Non-pigmented ciliary epithelial cell (primary cell): ENCODE data around the gene PLEKHD1.
"Not testable (repeated sequence)": the region's sequence is repeated elsewhere in the genome, so short reads cannot be mapped to it uniquely, and the experiment has no call there.

Experiments used
- DNase-seq: peaks from one replicate; pipeline ENCODE4 v3.0.0-alpha.2; 2010; ENCODE audit warnings: low read depth

PLEKHD1 gene

DNA sequence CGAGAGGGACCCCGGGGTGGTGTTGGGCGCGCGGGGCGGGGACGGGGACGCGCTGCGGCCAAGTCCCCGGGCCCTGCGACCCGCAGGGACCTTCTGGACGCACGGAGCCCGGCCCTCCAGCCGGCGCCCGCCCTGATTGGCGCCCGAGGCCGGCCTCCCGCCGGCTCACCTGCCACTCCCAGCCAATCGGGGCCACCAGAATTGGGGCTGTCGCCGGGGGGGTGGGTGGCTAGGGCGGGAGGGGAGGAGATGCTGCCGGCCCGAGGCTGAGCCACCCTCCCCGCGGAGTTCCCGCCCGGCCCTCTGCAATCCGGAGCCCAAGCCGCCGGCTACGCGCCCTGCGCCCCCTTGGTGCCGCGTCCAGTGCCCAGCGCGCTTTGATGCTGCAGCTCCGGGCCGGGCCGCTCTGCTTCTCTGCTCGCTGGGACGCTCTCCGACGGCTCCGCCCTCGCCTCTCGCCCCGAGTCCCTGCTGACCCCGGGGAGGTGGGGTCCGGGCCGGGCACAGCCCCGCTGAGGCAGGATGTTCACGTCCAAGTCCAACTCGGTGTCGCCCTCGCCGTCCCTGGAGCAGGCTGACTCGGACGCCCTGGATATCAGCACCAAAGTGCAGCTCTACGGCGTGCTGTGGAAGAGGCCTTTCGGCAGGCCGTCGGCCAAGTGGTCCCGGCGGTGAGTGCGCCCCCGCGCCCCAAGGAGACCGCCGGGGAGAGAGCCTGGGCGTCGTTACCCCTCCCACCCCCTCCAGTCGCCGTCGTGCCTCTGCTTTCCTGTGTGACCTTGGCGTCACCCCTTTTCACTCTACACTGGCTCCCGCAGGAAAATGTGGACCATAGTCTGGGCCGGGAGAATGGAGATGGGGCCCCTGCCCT is at the start of gene PLEKHD1:
Gene PLEKHD1, plus strand, starts transcription at position 285 of the 871 bp plus-strand sequence. Its CDS starts 238 bp downstream, at position 523.
- DNase-seq = no peak

DNA sequence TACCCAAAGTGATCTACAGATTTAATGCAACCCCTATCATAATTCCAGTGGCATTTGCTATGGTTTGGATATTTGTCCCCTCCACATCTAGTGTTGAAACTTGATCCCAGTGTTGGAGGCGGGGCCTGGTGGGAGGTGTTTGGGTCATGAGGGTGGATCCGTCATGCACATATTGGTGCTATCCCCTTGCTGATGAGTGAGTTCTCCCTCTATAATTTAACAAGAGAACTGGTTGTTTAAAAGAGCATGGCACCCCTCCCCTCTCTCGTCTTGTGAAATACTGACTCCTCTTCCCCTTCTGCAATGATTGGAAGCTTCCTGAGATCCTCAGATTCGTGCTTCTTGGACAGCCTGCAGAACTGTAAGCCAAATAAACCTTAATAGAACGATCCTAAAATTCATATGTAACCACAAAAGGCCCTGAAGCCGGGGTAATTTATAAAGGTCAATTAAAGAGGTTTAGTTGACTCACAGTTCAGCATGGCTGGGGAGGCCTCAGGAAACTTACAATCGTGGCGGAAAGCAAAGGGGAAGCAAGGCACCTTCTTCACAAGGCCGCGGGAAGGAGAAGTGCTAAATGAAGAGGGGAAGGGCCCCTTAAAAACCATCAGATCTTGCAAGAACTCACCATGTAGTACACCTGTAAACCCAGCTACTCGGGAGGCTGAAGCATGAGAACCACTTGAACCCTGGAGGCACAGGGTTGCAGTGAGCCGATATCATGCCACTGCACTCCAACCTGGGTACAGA is 44.8 kb upstream of the PLEKHD1 start:
- no peak for DNase-seq

DNA sequence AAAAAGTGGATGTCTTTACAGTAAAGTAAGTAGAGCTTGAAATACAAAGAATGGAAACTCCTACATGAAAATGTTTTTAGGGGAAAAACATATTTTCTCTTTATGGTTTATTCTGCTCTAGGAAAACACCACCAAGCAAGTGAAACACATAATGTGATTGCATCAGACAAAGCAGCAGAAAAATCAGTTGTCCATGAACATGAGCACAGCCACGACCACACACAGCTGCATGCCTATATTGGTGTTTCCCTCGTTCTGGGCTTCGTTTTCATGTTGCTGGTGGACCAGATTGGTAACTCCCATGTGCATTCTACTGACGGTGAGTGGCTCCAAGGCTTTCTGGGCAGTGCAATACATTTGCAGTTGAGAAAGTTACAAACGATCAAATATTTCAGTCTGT is 42.6 kb upstream of the PLEKHD1 start:
- no peak for DNase-seq

DNA sequence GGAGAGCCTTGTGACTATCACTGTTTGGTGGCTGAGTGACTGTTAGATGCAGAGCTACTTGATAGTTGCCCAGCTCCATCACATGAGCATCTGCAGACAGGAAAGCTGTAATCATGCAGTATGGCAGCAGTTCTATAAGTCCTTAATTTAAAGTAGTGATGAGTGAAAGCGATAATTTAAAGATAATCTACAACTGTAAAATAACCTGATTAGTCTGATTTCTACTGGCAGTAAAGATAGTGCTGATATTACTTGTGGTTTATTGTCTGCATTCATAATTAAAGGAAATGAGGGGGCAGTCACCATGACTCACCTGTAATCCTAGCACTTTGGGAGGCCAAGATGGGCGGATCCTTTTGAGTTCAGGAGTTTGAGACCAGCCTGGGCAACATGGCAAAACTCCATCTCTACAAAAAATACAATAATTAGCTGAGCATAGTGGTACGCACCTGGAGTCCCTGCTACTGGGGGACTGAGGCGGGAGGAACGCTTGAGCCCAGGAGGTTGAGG is 41.2 kb upstream of the PLEKHD1 start:
- DNase-seq = no peak

DNA sequence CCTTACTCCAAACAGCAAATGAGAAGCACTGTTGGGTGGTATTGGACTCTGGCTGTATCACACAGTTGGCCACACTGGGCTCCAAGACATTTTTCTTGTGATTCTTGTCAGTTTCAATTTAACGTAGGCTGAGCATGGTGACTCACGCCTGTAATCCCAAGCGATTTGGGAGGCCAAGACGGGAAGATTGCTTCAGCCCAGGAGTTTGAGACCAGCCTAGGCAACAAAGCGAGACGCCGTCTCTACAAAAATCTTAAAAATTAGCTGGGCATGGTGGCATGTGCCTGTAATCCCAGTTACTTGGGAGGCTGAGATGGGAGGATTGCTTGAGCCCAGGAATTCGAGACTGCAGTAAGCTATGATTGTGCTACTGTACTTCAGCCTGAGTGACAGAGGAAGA is 35.3 kb upstream of the PLEKHD1 start:
- no peak for DNase-seq

DNA sequence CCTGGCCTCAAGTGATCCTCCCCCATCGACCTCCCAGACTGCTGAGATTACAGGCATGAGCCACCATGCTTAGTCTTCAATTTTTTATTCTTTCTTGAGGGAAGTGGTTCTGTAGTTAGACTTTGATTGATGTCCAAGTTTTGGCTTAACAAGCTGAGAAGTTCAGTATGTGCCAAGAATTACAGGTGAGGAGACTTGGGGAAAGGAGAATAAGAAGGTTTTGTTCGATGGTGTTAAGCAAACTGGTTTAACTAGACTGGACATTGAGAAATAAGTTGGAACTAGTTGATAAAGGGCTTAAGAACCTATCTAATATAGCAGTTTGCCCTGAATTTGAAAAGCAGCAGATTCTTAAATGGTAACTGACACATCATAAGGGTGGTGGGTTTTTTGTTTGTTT is 32.6 kb upstream of the PLEKHD1 start:
- no peak for DNase-seq

DNA sequence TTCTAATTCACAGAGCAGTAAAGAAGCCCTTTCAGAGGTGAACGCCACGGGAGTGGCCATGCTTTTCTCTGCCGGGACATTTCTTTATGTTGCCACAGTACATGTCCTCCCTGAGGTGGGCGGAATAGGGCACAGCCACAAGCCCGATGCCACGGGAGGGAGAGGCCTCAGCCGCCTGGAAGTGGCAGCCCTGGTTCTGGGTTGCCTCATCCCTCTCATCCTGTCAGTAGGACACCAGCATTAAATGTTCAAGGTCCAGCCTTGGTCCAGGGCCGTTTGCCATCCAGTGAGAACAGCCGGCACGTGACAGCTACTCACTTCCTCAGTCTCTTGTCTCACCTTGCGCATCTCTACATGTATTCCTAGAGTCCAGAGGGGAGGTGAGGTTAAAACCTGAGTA is 26.2 kb upstream of the PLEKHD1 start:
- DNase-seq = no peak

DNA sequence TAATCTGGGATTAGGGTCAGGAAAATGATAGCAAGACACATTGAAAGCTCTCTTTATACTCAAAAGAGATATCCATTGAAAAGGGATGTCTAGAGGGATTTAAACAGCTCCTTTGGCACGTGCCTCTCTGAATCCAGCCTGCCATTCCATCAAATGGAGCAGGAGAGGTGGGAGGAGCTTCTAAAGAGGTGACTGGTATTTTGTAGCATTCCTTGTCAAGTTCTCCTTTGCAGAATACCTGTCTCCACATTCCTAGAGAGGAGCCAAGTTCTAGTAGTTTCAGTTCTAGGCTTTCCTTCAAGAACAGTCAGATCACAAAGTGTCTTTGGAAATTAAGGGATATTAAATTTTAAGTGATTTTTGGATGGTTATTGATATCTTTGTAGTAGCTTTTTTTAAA is 25.4 kb upstream of the PLEKHD1 start:
- no peak for DNase-seq

DNA sequence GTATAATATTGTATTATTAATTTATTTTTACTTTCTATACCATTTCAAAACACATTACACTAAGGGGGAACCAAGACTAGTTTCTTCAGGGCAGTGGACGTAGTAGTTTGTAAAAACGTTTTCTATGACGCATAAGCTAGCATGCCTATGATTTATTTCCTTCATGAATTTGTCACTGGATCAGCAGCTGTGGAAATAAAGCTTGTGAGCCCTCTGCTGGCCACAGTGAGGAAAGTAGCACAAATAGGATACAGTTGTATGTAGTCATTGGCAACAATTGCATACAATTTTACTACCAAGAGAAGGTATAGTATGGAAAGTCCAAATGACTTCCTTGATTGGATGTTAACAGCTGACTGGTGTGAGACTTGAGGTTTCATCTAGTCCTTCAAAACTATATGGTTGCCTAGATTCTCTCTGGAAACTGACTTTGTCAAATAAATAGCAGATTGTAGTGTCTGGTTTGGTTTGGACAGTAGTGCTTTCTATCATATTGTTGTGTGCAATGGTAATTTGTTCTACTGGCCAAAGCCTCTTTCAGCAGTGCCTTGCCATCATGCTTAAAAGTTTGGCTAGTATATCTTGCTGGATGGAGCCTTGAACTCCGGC is 24.3 kb upstream of the PLEKHD1 start:
- peak; percentile 67 for DNase-seq

DNA sequence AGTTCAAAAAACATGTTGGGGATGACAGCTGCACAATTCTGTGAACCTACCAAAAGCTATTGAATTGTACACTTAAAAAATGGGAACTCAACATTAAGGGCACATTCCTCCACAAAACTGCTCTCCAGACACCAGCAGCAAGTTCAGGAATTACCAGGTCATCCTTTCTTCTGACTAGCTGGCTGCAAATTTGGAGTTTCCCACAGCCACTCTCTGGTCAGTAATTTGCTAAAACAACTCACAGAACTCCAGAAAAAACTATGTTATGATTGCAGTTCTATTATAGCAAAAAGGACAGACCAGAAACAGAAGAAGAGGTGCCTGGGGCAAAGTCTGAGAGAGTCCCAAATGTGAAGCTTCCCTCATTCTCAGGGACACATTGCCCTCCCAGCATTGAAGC is 20.1 kb upstream of the PLEKHD1 start:
- DNase-seq = peak; percentile 6

DNA sequence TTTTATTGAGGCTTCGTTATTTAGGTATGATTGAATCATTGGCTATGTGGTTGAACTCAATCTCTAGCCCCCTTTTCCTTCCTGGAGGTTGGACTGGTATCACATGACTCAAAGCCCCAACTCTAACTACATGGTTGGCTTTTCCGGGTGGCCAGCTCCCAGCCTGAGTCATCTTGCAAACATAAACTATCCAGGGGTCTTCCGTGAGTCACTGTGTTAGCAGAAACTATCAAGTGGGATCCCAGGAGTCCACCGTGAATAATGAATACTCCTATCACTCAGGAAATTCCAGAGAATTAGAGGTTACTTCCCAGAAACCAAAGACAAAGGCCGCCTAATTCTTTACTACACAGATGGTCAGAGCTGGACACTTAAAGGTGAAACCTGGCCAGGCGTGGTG is 19.7 kb upstream of the PLEKHD1 start:
- peak; percentile 79 for DNase-seq

DNA sequence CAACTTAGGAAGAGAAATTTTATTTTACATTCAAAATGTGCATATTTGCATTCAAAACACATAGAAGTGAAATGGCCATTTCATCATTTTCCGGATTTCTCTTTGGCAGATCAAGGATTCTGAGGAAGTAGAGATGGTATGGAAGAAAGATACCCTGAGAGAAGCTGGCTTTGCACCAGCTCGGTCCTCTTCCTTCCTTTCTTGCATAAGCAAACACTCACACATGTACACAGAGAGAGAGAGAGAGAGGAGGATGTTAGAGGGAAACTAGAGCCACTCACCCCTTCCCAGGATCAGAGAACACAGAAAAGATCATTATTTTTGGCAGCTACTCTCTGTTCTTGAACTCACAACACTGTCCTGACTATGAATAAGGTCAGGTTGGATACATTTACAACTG is 15.6 kb upstream of the PLEKHD1 start:
- DNase-seq = no peak

DNA sequence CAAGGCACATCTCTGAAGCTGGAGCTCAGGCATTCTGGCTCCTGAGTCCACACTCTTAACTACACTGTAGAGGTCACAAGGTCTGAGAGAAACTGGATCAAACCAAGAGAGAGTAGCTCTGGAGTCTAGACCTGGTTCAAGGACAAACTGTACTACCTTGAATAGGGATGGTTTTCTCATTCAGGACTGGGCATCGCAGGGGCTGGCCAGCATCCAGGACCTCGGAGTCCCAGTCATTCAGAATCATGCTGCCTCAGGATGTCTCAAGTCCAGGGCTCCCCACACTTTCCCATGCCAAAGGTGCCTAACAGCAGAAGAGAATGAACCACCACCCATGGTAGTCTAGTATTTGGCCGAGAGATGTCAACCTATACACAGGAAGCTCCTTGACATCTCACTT is 13.1 kb upstream of the PLEKHD1 start:
- no peak for DNase-seq

DNA sequence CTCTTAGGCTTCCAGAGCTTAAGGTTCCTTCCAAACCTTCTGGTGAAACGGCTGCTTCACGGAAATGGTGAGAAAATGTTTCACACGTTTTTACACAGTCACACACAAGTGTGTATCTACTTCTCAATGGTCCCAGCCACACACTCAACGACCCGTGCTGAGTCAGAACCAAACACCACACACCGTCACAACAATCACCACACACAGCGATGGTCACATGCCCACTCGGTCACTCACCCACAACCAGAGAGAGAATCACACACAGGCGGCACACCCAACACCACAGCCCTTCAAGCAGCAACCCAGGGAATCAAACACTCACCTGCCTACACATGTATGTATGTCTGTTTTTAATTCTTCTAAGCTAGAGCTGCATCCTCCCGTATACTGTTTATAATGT is 12.6 kb upstream of the PLEKHD1 start:
- DNase-seq = no peak

DNA sequence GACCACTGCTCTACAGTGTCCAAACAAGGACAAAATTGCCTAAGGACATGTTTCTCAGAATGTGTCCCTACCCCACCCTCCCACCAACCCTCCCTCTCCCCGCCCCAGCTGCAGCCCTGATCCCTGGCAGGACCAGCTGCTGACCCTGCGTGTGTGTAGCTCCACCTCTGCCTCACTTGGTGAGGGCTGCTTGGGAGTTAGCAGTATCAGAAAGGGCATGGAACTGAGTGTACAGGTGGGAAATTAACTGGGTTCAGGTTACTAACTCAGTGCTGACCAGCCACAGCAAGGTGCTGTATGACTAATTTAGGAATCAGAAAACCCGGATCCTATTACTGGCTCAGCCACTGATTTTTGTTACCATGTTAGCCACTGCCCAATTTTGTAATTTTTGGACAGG is 11.3 kb upstream of the PLEKHD1 start:
- no peak for DNase-seq

DNA sequence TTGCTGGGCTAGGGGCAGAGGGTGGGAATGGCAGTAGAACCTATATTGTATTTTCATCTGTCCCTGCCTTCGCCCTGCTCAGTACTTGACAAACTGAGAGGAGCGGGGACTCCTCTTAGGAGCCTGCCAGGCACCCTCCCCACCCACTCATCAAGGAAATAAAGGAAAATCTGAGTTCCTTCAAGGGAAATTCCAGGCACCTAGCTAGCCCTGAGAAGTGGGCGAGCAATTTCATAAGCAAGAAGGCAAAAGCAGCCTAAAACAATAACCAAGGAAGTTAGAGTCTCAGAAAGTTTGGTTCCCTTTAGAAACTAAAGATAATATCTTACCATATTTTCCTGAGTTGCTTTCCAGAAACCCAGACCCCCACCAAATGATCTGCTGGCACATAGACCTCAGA is 10.6 kb upstream of the PLEKHD1 start:
- no peak for DNase-seq

DNA sequence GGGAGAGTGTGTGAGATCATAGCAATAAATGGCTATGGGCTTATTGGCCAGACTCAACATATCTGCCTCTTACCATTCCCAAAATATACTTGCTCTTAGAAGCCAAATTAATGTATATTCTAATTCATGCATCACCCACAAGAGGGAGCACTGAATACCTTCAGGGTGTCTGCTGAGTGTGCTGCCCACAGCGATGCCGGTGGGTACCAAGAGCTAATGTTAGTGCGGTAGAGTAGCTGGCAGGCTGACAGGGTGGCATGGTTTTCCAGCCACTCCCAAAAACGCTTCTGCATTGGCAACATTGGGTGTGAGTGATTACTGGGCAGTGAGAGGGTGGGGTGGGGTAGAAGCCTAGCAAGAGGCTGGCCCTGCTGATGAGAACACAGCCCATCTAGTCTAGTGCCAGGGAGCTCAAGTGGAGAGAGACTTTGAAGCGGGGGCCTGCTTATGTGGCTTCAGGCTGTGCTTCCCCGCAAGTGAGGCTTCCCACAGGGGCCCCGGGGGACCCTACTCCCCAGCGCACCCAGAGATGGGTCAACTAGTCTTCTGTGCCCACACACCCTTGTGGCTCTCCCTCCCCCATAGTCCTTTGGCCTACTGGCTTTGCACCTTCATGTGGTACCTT is 9.2 kb upstream of the PLEKHD1 start:
- DNase-seq = no peak

DNA sequence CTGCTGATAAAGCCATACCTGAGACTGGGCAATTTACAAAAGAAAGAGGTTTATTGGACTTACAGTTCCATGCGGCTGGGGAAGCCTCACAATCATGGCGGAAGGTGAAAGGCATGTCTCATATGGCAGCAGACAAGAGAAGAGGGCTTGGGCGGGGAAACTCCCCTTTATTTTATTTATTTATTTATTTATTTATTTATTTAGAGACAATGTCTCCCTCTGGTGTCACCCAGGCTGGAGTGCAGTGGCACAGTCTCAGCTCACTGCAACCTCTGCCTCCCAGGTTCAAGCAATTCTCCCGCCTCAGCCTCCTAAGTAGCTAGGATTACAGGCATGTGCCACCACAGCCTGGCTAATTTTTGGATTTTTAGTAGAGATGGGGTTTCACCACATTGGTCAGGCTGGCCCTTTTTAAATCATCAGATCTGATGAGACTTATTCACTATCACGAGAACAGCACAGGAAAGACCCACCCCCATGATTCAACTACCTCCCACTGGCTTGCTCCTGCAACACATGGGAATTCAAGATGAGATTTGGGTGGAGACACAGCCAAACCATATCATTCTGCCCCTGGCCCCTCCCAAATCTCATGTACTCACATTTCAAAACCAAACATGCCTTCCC is 7.6 kb upstream of the PLEKHD1 start:
- DNase-seq = not testable (repeated sequence)

DNA sequence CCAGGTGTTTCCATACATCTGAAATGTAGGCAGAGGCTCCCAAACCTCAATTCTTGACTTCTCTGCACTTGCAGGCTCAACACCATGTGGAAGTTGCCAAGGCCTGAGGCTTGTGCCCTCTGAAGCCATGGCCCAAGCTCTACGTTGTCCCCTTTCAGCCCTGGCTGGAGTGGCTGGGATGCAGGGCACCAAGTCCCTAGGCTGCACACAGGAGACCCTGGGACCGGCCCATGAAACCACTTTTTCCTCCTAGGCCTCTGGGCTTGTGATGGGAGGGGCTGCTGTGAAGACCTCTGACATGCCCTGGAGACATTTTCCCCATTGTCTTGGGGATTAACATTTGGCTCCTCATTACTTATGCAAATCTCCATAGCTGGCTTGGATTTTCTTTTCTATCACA is 6.5 kb upstream of the PLEKHD1 start:
- not testable (repeated sequence) for DNase-seq

DNA sequence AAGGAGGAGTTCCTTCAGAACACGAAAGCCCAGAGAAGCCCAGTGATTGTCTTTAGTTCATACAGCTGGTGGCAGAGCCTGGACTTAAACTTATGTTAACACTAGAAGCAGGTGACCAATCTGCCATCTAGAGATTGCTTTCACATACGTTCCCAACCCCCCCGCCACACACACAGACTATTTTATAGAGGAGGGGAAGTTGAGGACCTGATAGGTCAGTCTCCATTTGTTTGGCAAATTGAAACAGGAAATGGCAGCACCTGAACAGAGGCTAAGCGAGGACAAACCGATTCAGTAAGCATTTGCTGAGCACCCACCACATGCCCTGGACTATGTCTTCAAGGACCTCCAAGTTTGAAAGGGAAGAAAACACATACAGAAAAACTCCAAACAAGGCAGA is 4.8 kb upstream of the PLEKHD1 start:
- DNase-seq = no peak

DNA sequence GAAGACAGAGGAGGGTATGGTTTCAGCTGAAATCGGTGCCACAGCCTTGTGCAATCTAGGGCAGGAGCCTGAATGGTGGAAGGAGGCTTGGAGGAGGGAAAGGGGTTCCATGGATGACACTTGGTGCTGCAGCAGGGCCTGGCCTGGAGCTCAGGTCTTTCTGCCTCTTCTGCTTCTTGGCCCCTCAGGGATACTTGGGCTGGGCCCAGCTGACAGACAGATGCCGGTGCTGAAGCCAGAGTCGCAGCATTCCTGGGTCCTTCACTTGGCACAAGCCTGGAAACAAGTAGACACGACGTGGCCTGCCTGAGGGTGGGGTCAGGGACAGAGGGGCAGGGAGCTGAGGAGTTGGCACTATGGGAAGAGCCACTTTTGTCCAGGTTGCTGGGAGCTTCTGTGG is 4.4 kb upstream of the PLEKHD1 start:
- no peak for DNase-seq
